Right ventricle myocardium superior (tissue), 1 donor: Measurements from ENCODE around the gene C11orf86. TPM values are rescaled to one million over a fixed set of nuclear protein-coding genes. Genes with fewer than 3 reads are reported as not detected.

Experiments
- ATAC-seq: fragments of 200-7000 bp; cut with Tn5 transposase; one replicate; pipeline ENCODE4 v1.9.1; 2020; ENCODE audit warnings: mild to moderate bottlenecking; ENCODE audit not compliant: poor library complexity
- DNase-seq: peaks from one replicate; pipeline ENCODE4 v3.0.0-alpha.2; 2020
- intact Hi-C: fragments of 100-400 bp; cut with DNase I; formaldehyde crosslinking; loops from one replicate; pipeline ENCODE4 v1.11.2; 2022
- microRNA-seq: library from miRNA; unstranded; fragments of <30 nt; microRNA quantifications from one replicate; pipeline ENCODE4 v1.2.0, GENCODE V29; 2020
- total RNA-seq: library from RNA; stranded (reverse); fragmentation: NEBNext Ultra II Directional; extraction: Animal tissue kit (Norgen Biotek cat#: 25700); gene quantifications from one replicate; pipeline ENCODE4 v1.2.1, GENCODE V29; 2021
- donor health status: DM: no; HTN: yes; CAD: no; lungs with severe emphysema.

Gene C11orf86
- total RNA-seq, 1 donor from 2014 or later, result not detected

GRCh38 chr11:67015048-67015447 is 39.9 kb downstream of the C11orf86 start:
- intact Hi-C loops, result no loop called here
- no peak for ATAC-seq
- DNase-seq, result no peak

GRCh38 chr11:67016550-67016949 is 41.4 kb downstream of the C11orf86 start:
- intact Hi-C loops, result no loop called here
- ATAC-seq (no peak), DNase-seq (no peak)

- no peak for ATAC-seq
- no peak for DNase-seq
- intact Hi-C loops, result no loop called here
Observed at GRCh38 chr11:67020949-67021348, 45.8 kb downstream of the C11orf86 start.

GRCh38 chr11:67022341-67022933 is 47.3 kb downstream of the C11orf86 start:
- intact Hi-C loops, result no loop called here
- DNase-seq (no peak), ATAC-seq (peak; percentile 19)

DNA sequence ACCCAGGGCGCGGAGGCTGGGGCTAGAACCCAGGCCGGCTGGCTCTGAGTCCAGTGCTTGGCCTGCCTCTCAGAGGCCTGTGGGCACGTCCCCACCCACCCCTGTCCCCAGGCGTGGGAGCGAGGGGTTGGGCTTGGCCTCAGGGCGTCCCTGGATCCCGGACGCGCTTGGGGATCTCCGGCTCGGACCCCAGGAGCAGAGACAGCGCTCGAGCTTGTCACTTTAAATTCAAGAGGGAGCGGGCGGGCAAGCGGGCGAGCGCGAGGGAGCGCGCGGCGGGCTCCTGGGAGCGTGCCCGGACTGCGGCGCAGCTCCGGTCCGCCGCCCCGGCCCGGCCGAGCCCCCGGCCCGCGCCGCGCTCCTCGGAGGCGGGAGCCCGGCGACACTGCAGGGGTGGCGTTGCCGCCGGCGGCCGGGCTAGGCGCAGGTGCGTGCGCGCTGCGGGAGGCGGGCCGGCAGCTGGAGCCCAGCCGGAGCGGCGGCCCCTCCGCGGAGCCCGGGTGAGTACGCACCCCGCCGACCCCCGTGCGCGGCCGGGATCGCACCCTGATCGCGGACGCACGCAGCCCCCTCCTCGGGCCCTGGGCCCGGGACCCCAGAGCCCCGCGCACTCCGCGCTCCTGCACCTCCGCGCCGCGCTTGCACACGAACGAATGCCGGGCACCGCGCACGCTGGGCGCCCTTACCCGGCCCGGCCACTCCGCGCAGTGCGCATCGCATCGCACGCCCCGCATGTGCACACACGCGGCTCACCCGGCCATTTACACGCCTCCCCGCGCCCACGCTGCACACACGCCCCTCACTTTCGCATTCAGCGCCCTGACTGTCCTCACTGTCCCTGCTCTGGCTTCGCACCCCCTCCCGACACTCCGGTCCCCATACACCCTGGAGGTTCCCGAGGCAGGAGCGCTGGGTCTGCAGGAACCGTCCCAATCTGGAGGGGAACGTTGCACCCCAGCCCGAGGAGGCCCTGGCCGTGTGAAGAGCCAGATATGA is 48.2 kb downstream of the C11orf86 start, which contains the start of gene SYT12:
TSS of gene SYT12 (plus strand) at position 174 of the 996 bp plus-strand sequence. CDS start 7,011 bp downstream, outside the sequence.
- peak; percentile 39 for ATAC-seq
- no peak for DNase-seq
- intact Hi-C loops, result no loop called here

GRCh38 chr11:67023957-67024353 is 48.9 kb downstream of the C11orf86 start:
- ATAC-seq (no peak), DNase-seq (no peak)
- intact Hi-C loops, result no loop called here

DNA sequence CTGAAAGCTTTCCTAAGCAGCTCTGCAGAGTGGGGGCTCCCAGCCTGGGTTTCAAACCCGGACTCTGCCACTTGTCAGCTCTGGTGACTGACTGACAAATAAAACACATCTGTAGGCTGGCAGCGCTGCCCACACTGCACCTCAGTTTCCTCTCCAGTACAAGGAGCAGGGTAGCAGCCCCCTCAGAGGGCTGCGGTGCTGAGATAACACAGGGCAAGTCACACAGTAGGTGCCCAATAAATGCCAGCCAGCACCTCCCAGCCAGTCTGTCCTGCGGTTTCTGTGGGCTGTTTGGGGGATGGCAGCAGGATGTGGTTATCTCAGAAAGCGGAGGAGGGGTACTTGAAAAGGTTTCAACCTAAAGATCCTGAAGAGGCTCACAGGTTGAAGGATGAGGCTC is 49.3 kb downstream of the C11orf86 start:
- ATAC-seq (no peak), DNase-seq (no peak)
- intact Hi-C loops, result no loop called here

DNA sequence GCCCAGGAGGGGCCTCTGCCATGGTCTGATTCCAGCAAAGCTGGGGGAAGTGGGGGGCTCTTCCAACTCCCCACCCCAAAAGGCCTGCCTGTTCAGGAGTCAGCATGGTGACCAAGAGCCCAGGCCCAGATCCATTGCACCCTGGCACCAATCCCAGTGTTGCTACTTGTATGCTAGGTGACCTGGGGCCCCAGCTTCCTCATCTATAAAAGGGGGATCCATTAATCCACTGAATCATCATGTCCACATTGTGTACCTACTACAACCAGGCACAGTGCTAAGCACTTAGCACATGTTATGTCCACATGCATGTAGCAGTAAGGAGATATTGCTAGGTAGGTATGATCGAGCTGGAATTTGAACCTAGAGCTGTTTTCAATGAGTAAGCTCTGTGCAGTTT is 49.9 kb downstream of the C11orf86 start:
- no peak for ATAC-seq
- intact Hi-C loops, result no loop called here
- DNase-seq, result no peak

GRCh38 chr11:67025750-67026149 is 50.6 kb downstream of the C11orf86 start:
- intact Hi-C loops, result no loop called here
- DNase-seq, result no peak
- ATAC-seq, result no peak

Small RNA genes lying within 50 kb of the gene (microRNA-seq; reads per million reads assigned to microRNA genes)
- not detected for gene MIR3163

Other genes with a start within 250 kb of the C11orf86 start
- gene SPTBN2, start 246.1 kb upstream of the C11orf86 start, total RNA-seq, result 1.3 TPM
- gene RCE1, start 131.9 kb upstream of the C11orf86 start, total RNA-seq, result 6.2 TPM
- 20.5 TPM for gene LRFN4, start 118.2 kb upstream of the C11orf86 start, total RNA-seq
- 8.6 TPM for gene PC, start 16.9 kb upstream of the C11orf86 start, total RNA-seq
- 0.13 TPM for gene SYT12, start 47.8 kb downstream of the C11orf86 start, total RNA-seq
- gene RHOD, start 81.5 kb downstream of the C11orf86 start, total RNA-seq, result 66.8 TPM
- gene KDM2A, start 144.0 kb downstream of the C11orf86 start, total RNA-seq, result 40.7 TPM